ENCODE measurements around the gene MDC1. TPM values are rescaled to one million over a fixed set of nuclear protein-coding genes. Genes with fewer than 3 reads are reported as not detected.

The MDC1 gene
- total RNA-seq, 1 experiment from 2014 or later, result 77.6 TPM

DNA sequence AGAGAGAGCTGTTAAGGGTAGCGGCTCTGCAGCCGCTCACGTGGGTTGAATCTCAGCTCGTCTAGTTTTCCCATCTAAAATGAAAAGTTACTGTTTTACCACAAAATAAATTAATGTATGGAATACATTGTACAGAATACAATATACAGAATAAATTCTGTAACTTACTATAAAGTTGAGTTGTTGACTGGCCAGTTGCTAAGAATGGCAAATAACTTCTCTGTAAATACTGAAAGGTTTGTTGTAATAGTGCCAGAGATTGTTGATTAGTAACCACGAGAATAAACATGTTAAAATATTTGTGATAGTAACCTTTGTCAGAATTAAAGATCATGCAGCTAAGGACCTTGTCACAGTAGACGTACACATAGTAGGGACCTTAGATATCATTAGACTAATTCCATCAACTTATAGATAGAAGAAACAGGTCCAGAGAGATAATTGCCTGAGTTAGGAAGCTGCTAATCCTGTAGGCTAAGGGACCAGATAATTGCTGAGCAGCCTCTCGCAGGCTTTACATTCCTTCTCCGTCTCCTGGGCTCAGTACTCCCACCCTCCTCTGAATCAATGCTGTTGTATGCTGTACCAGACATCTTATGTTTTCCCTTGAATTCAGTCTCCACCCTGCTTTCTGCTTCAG, 25.8 kb downstream of the MDC1 start:
- Histone ChIP-seq H2BK15ac (ENCODE audit: low read depth, low read length) (no peak overlapping the region), H2BK5ac (ENCODE audit: insufficient read length, low read length) (no peak overlapping the region), H3K4me1 (ENCODE audit: insufficient read depth, low read length) (peaks cover 3% of the 10 kb centered on the region; the same call in 1 of the 2 replicates), H4K8ac (replicated peaks; ENCODE audit: insufficient read length, low read depth, low read length) (no peak overlapping the region), H3K79me1 (ENCODE audit: insufficient read depth, low read depth, low read length, poor library complexity, severe bottlenecking) (no peaks in the 10 kb centered on the region), H2BK20ac (ENCODE audit: low read depth, low read length, poor library complexity, severe bottlenecking) (no peak overlapping the region), H3K4me2 (ENCODE audit: insufficient read depth, insufficient read length, low read length) (peak overlapping the region; percentile 89), H2AK5ac (ENCODE audit: insufficient read length, low read length) (no peak overlapping the region), H3K56ac (ENCODE audit: insufficient read length, low read depth, low read length) (no peak overlapping the region), H3K27ac (ENCODE audit: insufficient read length, low read depth, low read length) (no peak overlapping the region), H3K14ac (ENCODE audit: insufficient read depth, low read length) (no peak overlapping the region), H3K27me3 (ENCODE audit: insufficient read depth, low read length) (no peaks in the 10 kb centered on the region), H3K79me2 (ENCODE audit: insufficient read depth, low read length) (no peaks in the 10 kb centered on the region), H3K9me3 (ENCODE audit: control insufficient read depth, low read depth, low read length) (no peaks in the 10 kb centered on the region), H3K23me2 (ENCODE audit: insufficient read length, low read depth, low read length, poor library complexity, severe bottlenecking) (peaks cover 21% of the 10 kb centered on the region), H4K20me1 (ENCODE audit: control insufficient read depth, insufficient read depth, insufficient read length) (no peaks in the 10 kb centered on the region), H3K4ac (ENCODE audit: low read depth, low read length) (no peak overlapping the region), H4K91ac (ENCODE audit: insufficient read length, low read depth, low read length) (no peak overlapping the region), H3K18ac (ENCODE audit: insufficient read length, low read depth, low read length) (no peak overlapping the region), H4K5ac (ENCODE audit: insufficient read length, low read depth, low read length) (no peak overlapping the region), H3K23ac (ENCODE audit: insufficient read length, low read depth, low read length) (no peak overlapping the region), H3T11ph (ENCODE audit: low read length) (no peak overlapping the region), H2BK120ac (ENCODE audit: low read depth, low read length, poor library complexity, severe bottlenecking) (no peak overlapping the region), H2AFZ (ENCODE audit: low read length) (no peak overlapping the region), H3K9ac (ENCODE audit: extremely low read depth, insufficient read length, low read length) (no peak overlapping the region), H2BK12ac (ENCODE audit: insufficient read length, low read depth, low read length) (no peak overlapping the region)
- H3K4me1 Mint-ChIP-seq, result peaks cover 33 to 35% of the 10 kb centered on the region in 2 experiments
- peak overlapping the region in 1 of 3 experiments; percentile 23; a peak in 2 of 7 replicates for H3K27ac Mint-ChIP-seq
- TF ChIP-seq, protein P1, sequence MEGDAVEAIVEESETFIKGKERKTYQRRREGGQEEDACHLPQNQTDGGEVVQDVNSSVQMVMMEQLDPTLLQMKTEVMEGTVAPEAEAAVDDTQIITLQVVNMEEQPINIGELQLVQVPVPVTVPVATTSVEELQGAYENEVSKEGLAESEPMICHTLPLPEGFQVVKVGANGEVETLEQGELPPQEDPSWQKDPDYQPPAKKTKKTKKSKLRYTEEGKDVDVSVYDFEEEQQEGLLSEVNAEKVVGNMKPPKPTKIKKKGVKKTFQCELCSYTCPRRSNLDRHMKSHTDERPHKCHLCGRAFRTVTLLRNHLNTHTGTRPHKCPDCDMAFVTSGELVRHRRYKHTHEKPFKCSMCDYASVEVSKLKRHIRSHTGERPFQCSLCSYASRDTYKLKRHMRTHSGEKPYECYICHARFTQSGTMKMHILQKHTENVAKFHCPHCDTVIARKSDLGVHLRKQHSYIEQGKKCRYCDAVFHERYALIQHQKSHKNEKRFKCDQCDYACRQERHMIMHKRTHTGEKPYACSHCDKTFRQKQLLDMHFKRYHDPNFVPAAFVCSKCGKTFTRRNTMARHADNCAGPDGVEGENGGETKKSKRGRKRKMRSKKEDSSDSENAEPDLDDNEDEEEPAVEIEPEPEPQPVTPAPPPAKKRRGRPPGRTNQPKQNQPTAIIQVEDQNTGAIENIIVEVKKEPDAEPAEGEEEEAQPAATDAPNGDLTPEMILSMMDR (conservative IDR thresholded peaks at IDR 0.05), result no peak
- peak overlapping the region; percentile 84 to 88 for H3K4me3 Mint-ChIP-seq
- WGBS (ENCODE audit: extremely low coverage, insufficient read length, low lambda C conversion rate), result no CpG with 5 or more reads among the region's 8 CpGs
- H3K9me3 Mint-ChIP-seq, result no peaks in the 10 kb centered on the region
- peaks cover 4 to 13% (median 7%) of the 10 kb centered on the region in 3 experiments; a peak in 5 of 7 replicates for H3K36me3 Mint-ChIP-seq (ENCODE audit: insufficient read depth in 1 of 3, low read depth in 3 of 3)
- no peaks in the 10 kb centered on the region; the same call in 1 of the 2 replicates for H3K27me3 Mint-ChIP-seq (ENCODE audit: low read depth)
- DNase-seq, result no peak

Measured in H9 (cell line).